DOHH2 (cell line): Measurements from ENCODE around the gene FAS.

ENCODE experiments used
- H3F3A ChIP-seq: fragments of 200-600 bp; sonication (generic), shearing (Covaris generic); 2 replicates; pipeline ENCODE4 v1.6.0; 2016; ENCODE audit warnings: antibody characterized with exemption, mild to moderate bottlenecking; ENCODE audit not compliant: control insufficient read depth, insufficient read depth
- H3K27ac ChIP-seq: fragments of 200-600 bp; sonication (generic); 2 replicates; pipeline ENCODE4 v1.5.1; 2014; ENCODE audit warnings: low read depth, mild to moderate bottlenecking, low read length, moderate library complexity
- H3K27me3 ChIP-seq: fragments of 200-600 bp; sonication (generic); 2 replicates; pipeline ENCODE4 v1.6.1; 2014; ENCODE audit warnings: mild to moderate bottlenecking, low read length, mixed read lengths; ENCODE audit not compliant: control insufficient read depth
- H3K36me3 ChIP-seq: fragments of 200-600 bp; sonication (generic); 2 replicates; pipeline ENCODE4 v1.6.1; 2014; ENCODE audit warnings: mild to moderate bottlenecking, low read length, moderate library complexity, mixed read lengths; ENCODE audit not compliant: control insufficient read depth
- H3K4me1 ChIP-seq: fragments of 200-600 bp; sonication (generic); 2 replicates; pipeline ENCODE4 v1.6.1; 2014; ENCODE audit warnings: mild to moderate bottlenecking, low read length, mixed read lengths; ENCODE audit not compliant: control insufficient read depth
- H3K4me2 ChIP-seq: fragments of 200-600 bp; sonication (generic); 2 replicates; pipeline ENCODE4 v1.6.0; 2014; ENCODE audit warnings: mild to moderate bottlenecking, low read length, moderate library complexity
- H3K4me3 ChIP-seq: fragments of 200-600 bp; sonication (generic); 2 replicates; pipeline ENCODE4 v1.5.1; 2014; ENCODE audit warnings: mild to moderate bottlenecking, low read length, mixed read lengths
- H3K79me2 ChIP-seq: fragments of 200-600 bp; sonication (generic); 2 replicates; pipeline ENCODE4 v1.6.1; 2014; ENCODE audit warnings: mild to moderate bottlenecking, low read length, mixed read lengths; ENCODE audit not compliant: control insufficient read depth
- H3K9me2 ChIP-seq: fragments of 200-600 bp; sonication (generic); replicated peaks from 2 replicates; pipeline ENCODE4 v1.6.1; 2014; ENCODE audit warnings: mild to moderate bottlenecking, low read length, mixed read lengths; ENCODE audit not compliant: control insufficient read depth
- H3K9me3 ChIP-seq: fragments of 200-600 bp; sonication (generic); 2 replicates; pipeline ENCODE4 v1.6.1; 2014; ENCODE audit warnings: antibody characterized with exemption, low read length, mixed read lengths; ENCODE audit not compliant: control insufficient read depth, insufficient read depth
- H4K20me1 ChIP-seq: fragments of 200-600 bp; sonication (generic); 2 replicates; pipeline ENCODE4 v1.6.0; 2014; ENCODE audit warnings: low read depth, mild to moderate bottlenecking, antibody characterized with exemption, low read length, moderate library complexity; ENCODE audit not compliant: control insufficient read depth, insufficient read depth
- EZH2phosphoT487 ChIP-seq: fragments of 200-600 bp; sonication (generic); IDR thresholded peaks from 2 replicates; pipeline ENCODE4 v1.6.1; 2017; ENCODE audit warnings: borderline replicate concordance, mild to moderate bottlenecking, antibody characterized with exemption, low read length, moderate library complexity, mixed read lengths
- TF ChIP-seq, protein P1 (sequence below): fragments of 200-600 bp; sonication (generic); IDR thresholded peaks from one replicate; pipeline ENCODE4 v1.5.1; 2014; ENCODE audit warnings: antibody characterized with exemption, mild to moderate bottlenecking, low read depth, low read length; ENCODE audit not compliant: poor library complexity, severe bottlenecking

Gene FAS

DNA sequence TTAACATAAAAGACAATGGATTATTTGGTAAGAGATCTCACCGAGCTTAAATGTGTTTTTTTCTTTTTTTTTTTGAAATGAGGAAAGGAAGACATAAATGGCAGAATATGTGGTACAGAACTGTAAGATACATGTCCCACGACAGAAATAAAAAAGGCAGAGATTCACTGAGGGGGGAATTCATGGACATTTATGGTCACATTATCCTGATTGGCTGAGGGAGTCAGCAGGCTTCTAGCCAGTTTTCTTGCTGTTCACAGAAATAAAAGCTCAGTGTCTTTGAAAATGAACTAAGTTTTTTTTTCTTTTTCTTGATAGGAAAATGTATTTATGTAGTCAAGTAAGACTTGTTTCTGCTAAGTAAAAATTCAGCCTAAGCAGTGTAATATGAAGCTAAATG is 8.2 kb upstream of the FAS start:
- no peak overlapping the region for H3K27ac ChIP-seq
- no peak overlapping the region for H3K4me3 ChIP-seq
- H3K9me2 ChIP-seq, result no peaks in the 10 kb centered on the region
- H3K79me2 ChIP-seq, result no peaks in the 10 kb centered on the region
- no peaks in the 10 kb centered on the region for H3K27me3 ChIP-seq
- H3F3A ChIP-seq, result peaks cover 13% of the 10 kb centered on the region
- TF ChIP-seq, protein P1, sequence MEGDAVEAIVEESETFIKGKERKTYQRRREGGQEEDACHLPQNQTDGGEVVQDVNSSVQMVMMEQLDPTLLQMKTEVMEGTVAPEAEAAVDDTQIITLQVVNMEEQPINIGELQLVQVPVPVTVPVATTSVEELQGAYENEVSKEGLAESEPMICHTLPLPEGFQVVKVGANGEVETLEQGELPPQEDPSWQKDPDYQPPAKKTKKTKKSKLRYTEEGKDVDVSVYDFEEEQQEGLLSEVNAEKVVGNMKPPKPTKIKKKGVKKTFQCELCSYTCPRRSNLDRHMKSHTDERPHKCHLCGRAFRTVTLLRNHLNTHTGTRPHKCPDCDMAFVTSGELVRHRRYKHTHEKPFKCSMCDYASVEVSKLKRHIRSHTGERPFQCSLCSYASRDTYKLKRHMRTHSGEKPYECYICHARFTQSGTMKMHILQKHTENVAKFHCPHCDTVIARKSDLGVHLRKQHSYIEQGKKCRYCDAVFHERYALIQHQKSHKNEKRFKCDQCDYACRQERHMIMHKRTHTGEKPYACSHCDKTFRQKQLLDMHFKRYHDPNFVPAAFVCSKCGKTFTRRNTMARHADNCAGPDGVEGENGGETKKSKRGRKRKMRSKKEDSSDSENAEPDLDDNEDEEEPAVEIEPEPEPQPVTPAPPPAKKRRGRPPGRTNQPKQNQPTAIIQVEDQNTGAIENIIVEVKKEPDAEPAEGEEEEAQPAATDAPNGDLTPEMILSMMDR, result no peak
- no peak for TF ChIP-seq EZH2phosphoT487
- no peaks in the 10 kb centered on the region for H4K20me1 ChIP-seq
- H3K4me1 ChIP-seq, result peaks cover 6% of the 10 kb centered on the region; the same call in 1 of the 2 replicates
- peaks cover 11% of the 10 kb centered on the region; the same call in 1 of the 2 replicates for H3K9me3 ChIP-seq
- H3K36me3 ChIP-seq, result no peaks in the 10 kb centered on the region
- no peak overlapping the region for H3K4me2 ChIP-seq

DNA sequence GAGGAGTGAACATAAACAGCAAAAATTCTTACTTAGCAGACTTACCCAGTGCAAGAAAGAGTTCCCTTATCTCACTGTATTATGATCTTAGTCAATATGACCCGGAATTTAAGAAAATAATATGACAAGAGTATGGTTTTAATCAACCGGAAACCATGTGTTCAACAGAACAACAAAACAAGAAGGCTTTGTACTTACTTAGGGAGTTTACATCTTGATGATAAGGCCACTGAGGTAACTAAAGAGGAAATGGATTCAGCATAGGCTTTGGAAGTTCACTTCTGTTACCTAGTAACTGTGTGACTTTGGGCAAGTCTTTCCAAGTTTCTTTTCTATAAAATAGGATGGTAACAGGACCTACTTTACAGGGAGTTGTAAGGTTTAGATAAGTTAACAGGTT is 7.4 kb upstream of the FAS start:
- Histone ChIP-seq H3K9me2 (no peaks in the 10 kb centered on the region), H3K79me2 (no peaks in the 10 kb centered on the region), H3K4me3 (no peak overlapping the region), H3K4me2 (no peak overlapping the region), H3K27ac (no peak overlapping the region), H3F3A (peaks cover 13% of the 10 kb centered on the region), H3K36me3 (no peaks in the 10 kb centered on the region), H3K9me3 (peaks cover 16% of the 10 kb centered on the region; the same call in 1 of the 2 replicates), H3K4me1 (peaks cover 6% of the 10 kb centered on the region; the same call in 1 of the 2 replicates), H3K27me3 (no peaks in the 10 kb centered on the region), H4K20me1 (no peaks in the 10 kb centered on the region)
- TF ChIP-seq, protein P1, result no peak
- TF ChIP-seq EZH2phosphoT487, result no peak

DNA sequence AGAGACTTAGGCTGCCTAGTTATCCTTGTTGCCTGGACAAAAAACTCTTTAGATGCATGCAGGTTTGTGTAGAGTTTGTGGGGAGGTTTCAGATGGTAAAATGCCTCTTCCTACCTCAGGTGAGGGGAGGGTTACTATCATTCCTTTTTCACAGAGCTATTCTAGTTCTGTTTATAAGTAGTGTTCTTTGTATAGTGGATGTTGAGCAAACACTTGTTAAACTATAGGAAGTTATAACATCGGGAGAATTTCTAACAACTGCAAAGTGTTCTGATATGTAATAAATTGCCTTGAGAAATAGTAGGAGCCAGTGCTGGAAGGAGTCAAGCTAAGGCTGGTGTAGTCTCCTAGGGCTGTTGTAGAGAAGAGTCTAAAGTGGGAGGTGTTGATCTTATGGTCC is 6.7 kb upstream of the FAS start:
- TF ChIP-seq, protein P1, result no peak
- TF ChIP-seq EZH2phosphoT487, result no peak
- H3K27ac ChIP-seq, result no peak overlapping the region

DNA sequence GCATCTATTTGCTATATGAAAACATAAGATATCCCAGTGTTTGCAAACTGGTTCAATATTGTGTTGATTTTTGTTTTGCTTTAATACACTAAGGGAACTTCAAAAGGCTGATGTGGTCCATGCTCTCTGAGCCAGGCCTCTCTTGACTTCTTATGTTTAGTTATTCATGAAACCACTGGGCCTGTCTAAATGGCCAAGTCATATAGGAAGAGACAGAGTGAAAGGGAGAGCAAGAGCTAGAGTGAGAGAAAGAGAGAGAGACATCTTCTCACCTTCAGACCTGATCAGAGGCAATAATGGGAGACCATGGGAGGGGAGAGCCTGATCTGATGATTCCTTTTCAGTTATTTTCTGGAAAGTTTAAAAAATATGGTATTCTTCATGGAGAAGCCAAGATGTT is 6.1 kb upstream of the FAS start:
- TF ChIP-seq EZH2phosphoT487, result no peak
- TF ChIP-seq, protein P1, result no peak
- Histone ChIP-seq H3K36me3 (no peaks in the 10 kb centered on the region), H3K4me3 (no peak overlapping the region), H4K20me1 (no peaks in the 10 kb centered on the region), H3K9me2 (no peaks in the 10 kb centered on the region), H3K27ac (no peak overlapping the region), H3K4me1 (peaks cover 7% of the 10 kb centered on the region), H3K27me3 (peaks cover 4% of the 10 kb centered on the region; the same call in 1 of the 2 replicates), H3F3A (peaks cover 15% of the 10 kb centered on the region), H3K79me2 (no peaks in the 10 kb centered on the region), H3K4me2 (no peak overlapping the region), H3K9me3 (peaks cover 16% of the 10 kb centered on the region; the same call in 1 of the 2 replicates)

More for the DNA sequence above, 6.7 kb upstream of the FAS start:
- Histone ChIP-seq H3K79me2 (no peaks in the 10 kb centered on the region), H3K9me3 (peaks cover 16% of the 10 kb centered on the region; the same call in 1 of the 2 replicates), H3K4me2 (no peak overlapping the region), H3F3A (peaks cover 13% of the 10 kb centered on the region), H3K4me3 (no peak overlapping the region), H3K27me3 (no peaks in the 10 kb centered on the region), H4K20me1 (no peaks in the 10 kb centered on the region), H3K4me1 (peaks cover 6% of the 10 kb centered on the region; the same call in 1 of the 2 replicates), H3K36me3 (no peaks in the 10 kb centered on the region), H3K9me2 (no peaks in the 10 kb centered on the region)
